ENCODE measurements around the gene CA14.
"Not testable (repeated sequence)": the region's sequence is repeated elsewhere in the genome, so short reads cannot be mapped to it uniquely, and the experiment has no call there.

CA14 gene

GRCh38 chr1:150236614-150237100 lies 20.9 kb upstream of the CA14 start:
- no peak for DNase-seq

- DNase-seq: not testable (repeated sequence)
Observed at GRCh38 chr1:150237176-150237575, 20.4 kb upstream of the CA14 start.

- DNase-seq: no peak
Observed at GRCh38 chr1:150237746-150238145, 19.8 kb upstream of the CA14 start.

- DNase-seq: no peak
Observed at GRCh38 chr1:150243003-150243402, 14.6 kb upstream of the CA14 start.

- no peak for DNase-seq
Observed at GRCh38 chr1:150249936-150250335, 7.6 kb upstream of the CA14 start.

GRCh38 chr1:150256198-150256553 lies 1.4 kb upstream of the CA14 start:
- no peak for DNase-seq

GRCh38 chr1:150256554-150257341 lies 826 bp upstream of the CA14 start:
- no peak for DNase-seq

- no peak for DNase-seq
Observed at GRCh38 chr1:150259217-150259616, 1.6 kb downstream of the CA14 start.

- no peak for DNase-seq
Observed at GRCh38 chr1:150259758-150260669, 2.4 kb downstream of the CA14 start.

GRCh38 chr1:150261367-150261766 lies 3.8 kb downstream of the CA14 start:
- DNase-seq: no peak

- DNase-seq: no peak
Observed at GRCh38 chr1:150262388-150263320, 5.1 kb downstream of the CA14 start.

GRCh38 chr1:150263549-150263948 lies 6.0 kb downstream of the CA14 start:
- DNase-seq: no peak

- DNase-seq: no peak
Observed at GRCh38 chr1:150267896-150268295, 10.3 kb downstream of the CA14 start.

GRCh38 chr1:150268340-150268704 lies 10.7 kb downstream of the CA14 start:
- no peak for DNase-seq

GRCh38 chr1:150268705-150269403 lies 11.3 kb downstream of the CA14 start, which contains the start of gene APH1A:
Gene APH1A (minus strand): TSS chr1:150269016. CDS start chr1:150268810, 206 bp downstream.
- DNase-seq: peak; percentile 92

GRCh38 chr1:150269451-150269850 lies 11.9 kb downstream of the CA14 start:
- DNase-seq: no peak

GRCh38 chr1:150271291-150271959 lies 13.9 kb downstream of the CA14 start:
- DNase-seq: no peak

- DNase-seq: no peak
Observed at GRCh38 chr1:150273311-150273710, 15.7 kb downstream of the CA14 start.

- no peak for DNase-seq
Observed at GRCh38 chr1:150280138-150280707, 22.6 kb downstream of the CA14 start.

GRCh38 chr1:150281221-150281757 lies 23.7 kb downstream of the CA14 start:
- DNase-seq: no peak
